ENCODE data around the gene DUSP16.

DNA sequence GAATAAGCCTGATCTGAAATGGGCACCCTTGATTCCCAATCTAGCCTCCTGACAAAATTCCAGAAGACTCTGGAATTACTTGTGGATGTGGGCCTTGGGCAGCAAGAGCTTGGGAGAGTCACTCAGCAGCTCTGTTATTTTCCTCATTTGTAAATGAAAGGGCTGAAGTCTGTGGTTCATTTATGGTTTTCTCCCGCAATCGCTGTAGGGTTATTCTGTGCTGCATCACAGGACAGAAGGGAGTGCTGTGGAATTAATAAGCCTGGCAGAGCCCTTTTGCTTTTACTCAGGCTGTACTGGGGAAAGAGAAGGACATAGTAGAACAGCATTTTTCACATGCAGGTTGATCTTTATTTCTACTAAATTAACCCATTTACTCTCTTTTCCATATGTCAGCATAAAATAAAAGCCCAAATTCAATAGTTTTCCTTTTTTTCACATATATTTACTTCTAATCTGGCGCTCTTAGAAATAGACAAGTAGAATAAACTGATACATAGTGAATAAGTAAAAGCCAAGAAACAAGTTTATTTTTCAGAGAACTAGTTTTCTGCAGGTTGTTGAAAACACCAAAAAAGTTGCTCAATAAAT, 49.2 kb downstream of the DUSP16 start:
- TF ChIP-seq POLR2AphosphoS5 (IDR thresholded peaks at IDR 0.05; ENCODE audit: low read depth, low read length) = no peak
- TF ChIP-seq POLR2A (IDR thresholded peaks at IDR 0.05; ENCODE audit: low read depth, low read length) = no peak
- TF ChIP-seq TAF1 (IDR thresholded peaks at IDR 0.05; ENCODE audit: low read depth, low read length) = no peak
- no peak for TF ChIP-seq PAX5 (IDR thresholded peaks at IDR 0.05; ENCODE audit: insufficient read depth, low read length, severe bottlenecking)
